GM18498 (cell line): ENCODE measurements around the gene ADD1.

Experiments used
- ATAC-seq: cut with Tn5 transposase; IDR thresholded peaks from one replicate; pipeline ENCODE4 v1.9.1; 2021; ENCODE audit warnings: mild to moderate bottlenecking, moderate library complexity; ENCODE audit not compliant: unreplicated experiment

Gene ADD1

DNA sequence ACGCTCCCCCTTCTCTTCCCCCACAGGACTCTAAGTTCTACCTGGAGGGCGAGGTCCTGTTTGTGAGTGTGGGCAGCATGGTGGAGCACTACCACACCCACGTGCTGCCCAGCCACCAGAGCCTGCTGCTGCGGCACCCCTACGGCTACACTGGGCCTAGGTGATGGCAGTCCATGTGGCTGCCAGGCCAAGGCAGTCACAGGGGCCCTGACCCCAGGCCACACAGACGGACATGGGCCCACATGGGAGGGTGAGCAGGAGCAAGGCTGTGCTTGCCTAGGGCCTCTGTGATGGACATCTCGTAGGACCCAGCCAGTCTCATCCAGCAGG, 10.0 kb upstream of the ADD1 start:
- ATAC-seq = no peak

DNA sequence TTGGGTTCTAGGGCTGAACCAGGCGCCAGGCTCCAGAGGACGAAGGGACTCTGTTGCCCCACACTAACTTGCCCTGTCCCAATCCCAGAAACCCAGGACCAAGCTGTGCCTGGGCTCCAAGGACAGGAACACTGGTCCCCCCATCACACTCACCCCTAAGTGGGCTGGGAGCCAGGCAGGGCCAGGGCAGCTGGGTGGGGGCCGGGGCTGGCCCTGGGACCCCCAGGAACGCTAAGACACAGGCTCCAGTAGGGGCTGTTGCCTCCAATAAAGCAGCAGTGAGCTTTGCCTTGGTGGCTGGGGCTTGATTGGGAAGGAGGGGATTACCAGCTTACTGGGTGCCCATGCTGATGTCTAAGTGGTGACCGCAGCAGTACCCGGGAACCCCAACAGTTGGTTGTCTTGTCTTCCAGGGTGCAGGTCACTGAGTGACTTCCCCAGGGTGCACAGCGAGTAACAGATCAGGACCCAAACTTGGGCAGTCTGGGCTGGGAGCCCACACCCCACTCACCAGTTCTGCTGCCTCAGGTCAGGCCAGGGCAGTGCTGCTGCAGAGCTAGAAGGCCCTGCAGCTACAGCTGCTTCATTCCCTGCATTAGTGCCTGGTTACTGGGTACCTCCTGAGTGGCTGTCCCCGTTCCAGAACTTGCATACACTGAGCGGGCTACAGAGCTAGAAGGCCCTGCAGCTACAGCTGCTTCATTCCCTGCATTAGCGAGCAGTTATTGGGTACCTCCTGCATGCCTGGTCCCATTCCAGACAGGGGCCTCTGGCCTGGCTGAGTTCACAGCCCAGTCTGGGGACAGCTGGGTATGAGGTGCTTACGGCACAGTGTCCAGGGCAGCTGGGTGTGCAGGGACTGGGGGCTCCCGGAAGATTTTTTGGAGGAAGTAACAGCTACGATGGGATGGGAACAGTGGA, 9.4 kb upstream of the ADD1 start:
- ATAC-seq = no peak

DNA sequence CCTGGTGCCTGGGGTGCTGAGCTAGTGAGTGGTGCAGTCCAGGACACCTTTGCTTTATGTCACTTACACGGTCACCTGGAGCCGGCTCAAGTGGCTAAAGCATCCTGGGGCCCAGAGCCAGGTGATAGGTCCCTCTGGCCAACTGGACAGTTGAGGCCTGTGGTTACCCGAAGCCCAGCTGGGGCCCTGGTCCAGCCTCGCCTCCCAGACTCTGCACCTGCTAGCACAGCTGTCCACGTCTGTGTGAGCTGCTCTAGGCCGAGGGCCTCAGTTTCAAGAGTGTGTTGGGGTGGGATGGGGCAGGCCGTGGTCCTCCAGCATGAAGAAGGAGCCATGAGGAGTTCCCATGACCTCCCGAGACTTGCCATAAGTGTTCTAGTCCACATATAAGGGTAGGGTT, 7.7 kb upstream of the ADD1 start:
- no peak for ATAC-seq

DNA sequence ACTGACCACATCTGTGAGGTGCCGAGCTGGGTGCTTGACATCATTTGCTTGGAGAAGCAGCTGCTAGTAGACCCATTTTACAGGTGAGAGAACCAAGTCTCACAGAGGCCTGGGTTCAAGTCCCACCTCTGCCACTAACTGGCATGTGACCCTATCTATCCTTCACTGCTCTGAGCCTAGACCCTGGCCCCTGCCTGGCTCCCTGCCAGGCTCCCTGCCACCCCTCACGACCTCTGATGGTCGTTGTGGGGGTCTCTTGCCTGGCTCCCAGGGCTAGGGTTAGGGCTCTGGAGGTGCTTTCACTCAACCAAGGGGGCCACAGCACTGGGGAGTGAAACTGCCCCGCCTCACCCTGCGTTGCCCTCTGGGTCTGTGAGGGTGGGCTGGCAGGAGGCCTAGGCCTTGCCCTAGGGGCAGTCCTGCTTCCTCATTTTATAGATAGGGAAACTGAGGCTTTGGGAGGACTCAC, 7.2 kb upstream of the ADD1 start:
- ATAC-seq = no peak

DNA sequence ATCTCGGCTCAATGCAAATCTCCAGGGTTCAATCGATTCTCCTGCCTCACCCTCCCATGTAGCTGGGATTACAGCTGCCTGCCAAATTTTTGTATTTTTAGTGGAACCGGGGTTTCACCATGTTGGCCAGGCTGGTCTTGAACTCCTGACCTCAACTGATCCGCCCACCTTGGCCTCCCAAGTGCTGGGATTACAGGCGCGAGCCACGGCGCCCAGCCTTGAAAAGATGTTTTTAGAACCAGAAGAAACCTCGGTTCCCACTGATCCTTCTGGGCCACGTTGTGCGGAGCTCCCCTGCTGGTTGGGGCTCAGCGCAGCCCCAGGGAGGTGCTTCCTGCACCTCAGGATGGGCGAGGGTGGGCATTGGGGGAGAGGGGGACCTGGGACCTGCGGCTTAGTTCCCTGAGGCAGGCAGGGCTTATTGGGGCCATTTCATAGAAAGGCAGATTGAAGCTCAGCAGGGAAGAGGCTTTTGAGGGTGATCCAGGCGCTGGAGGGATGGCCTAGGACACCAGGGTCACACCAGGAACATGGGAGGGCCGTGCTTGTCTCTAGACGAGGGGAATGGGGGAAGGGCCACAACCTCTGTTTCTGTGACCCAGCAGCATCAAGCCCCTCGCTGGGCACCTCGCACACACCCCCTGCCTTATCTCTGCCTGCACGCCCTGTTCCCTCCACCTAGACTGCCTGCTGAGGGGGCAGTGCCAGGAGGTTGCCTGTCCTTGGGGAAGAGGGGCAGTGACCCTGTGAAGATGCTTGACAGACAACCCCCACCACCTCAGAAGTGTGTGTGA, 6.3 kb upstream of the ADD1 start:
- no peak for ATAC-seq

DNA sequence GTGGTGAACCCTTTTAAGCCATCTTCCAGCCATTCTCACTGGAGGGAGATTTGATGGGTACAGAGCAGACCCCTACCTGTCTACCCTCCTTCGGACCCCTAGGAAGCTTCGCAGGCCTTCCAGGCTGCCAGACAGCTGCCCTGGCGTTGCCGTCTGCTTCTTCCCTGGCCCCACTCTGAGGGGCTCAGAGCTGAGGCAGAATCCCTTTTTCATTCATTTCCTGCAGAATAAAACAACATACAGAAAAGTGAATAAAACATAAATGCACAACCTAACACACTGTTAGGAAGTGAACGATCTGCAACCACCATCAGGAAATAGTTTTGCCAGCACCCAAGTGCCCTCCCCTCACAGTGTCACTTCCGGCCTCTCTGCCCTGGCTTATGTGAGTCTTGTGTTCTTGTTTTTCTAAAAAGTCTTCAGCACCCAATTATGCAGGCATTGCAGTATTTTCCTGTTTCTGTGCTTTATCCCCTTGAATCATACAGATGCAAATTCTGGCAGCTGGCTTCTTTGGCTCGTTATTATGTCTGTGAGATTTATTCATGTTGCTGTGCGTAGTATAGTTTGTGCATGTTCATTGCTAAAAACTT, 5.6 kb upstream of the ADD1 start:
- no peak for ATAC-seq

DNA sequence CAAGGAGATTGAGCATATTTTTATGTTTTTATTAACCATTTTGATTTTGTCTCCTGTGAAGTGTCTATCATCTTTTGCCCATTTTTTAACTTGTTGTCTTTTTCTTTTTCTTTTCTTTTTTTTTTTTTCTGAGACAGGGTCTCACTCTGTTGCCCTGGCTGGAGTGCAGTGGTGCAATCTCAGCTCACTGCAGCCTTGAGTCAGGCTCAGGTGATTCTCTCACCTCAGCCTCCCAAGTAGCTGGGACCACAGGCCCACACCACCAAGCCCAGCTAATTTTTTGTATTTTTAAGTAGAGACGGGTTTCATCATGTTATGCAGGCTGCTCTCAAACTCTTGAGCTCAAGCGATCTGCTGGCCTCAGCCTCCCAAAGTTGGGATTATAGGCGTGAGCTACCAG, 4.6 kb upstream of the ADD1 start:
- ATAC-seq = no peak

DNA sequence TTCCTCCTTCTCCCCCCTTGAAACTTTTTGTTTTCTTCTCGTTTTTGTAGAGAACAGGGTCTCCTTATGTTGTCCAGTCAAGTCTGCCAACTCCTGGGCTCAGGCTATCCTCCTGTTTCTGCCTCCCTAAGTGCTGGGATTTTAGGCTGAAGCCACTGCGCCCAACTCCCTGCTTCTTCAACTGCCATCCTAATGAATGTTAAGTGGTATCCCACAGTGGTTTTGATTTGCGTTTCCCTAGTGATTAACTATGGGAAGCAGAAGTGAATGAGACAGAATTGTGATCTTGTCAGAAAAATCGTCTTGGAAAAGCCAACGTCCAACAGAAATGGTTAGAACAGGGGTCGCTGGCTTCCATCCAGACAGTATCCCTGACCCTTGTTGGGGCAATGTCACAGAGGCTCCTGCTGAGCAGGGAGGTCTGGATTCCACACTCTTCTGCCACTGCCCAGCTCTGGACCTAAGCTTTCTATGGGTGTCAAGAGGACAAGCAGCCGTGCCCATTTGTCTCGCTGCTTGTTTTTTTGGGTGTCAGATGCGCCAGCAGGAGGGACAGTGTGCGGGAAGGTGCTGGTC, 869 bp upstream of the ADD1 start:
- no peak for ATAC-seq

DNA sequence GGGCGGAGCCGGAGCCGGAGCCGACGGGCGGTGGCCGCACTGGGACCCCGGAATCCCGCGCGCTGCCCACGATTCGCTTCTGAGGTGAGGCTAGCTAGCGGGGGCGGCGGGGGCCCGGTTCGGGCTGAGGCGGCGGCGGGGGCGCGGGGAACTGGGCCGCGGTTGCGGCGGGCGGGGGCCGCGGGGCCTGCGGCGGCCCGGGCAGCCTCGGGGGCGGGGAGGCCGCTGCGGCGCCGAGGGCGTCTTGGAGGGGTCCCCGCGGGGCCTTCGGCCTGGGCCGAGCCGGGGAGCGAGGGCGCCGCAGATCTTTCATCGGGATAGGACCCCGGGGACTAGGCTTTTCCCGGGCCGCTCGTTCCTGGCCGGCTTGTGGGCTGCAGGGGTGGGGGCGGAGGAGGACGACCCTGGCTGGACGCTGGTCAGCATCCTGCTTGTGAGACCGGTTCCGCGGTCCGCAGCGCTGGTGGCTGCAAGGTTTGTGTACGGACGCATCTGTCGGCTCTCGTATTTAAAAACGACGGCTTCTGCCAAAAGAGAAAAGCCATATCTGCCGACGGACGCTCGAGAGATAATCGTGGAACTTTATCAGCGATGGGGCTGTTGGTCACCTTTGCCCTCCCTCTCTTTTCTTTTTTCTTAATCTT, 419 bp downstream of the ADD1 start:
- peak; percentile 13 for ATAC-seq

DNA sequence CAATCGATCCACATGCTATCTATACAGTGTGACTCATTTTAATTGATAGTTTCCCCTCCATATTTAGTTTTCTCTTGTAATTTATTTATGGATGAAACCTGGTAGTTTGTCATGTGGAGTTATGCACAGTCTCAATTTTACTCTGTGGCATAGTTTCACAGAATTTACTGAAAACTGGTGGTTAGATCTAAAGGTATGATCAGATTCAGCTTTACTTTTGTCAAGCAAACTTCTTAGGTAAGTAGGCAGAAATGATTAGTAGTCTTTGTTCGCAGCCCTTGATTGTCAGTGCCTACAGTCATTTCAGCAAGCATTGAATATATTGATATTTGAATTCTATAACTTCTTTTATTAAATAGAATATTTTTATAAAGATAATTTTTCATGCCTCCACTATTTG, 2.5 kb downstream of the ADD1 start:
- no peak for ATAC-seq

DNA sequence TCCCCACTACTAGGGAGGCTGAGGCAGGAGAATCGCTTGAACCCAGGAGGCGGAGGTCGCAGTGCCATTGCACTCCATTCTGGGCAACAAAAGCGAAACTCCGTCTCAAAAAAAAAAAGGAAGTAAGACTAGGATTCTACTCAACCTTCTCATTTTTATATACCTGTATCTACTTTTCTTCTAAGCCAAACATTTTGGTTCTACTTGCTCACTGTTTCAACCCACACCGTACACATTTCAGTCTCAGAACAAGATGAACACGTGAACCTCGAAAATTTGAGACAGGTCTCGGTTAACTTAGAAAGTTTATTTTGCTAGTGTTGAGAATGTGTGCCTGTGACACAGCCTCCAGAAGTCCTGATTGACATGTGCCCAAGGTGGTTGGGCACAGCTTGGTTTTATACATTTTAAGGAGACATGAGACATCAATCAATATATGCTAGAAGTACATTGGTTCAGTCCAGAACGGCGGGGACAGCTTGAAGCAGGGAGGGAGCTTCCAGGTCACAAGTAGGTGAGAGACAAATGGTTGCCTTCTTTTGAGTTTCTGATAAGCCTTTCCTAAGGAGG, 3.7 kb downstream of the ADD1 start:
- ATAC-seq = no peak

DNA sequence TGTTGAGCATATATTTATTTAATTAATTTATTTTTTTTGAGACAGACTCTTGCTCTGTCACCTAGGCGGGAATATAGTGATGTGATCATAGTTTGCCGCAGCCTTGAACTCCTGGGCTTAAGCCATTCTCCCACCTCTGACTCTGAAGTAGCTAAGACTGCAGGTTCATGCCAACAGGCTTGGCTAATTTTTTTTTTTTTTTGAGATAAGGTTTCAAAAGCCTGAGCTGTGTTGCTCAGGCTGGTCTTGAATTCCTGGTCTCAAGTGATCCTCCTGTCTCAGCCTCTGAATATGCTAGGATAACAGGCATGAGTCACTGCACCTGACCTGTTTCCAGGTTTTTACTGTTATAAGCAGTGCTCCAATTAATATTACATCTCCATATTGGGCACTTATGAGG, 4.8 kb downstream of the ADD1 start:
- ATAC-seq = no peak

DNA sequence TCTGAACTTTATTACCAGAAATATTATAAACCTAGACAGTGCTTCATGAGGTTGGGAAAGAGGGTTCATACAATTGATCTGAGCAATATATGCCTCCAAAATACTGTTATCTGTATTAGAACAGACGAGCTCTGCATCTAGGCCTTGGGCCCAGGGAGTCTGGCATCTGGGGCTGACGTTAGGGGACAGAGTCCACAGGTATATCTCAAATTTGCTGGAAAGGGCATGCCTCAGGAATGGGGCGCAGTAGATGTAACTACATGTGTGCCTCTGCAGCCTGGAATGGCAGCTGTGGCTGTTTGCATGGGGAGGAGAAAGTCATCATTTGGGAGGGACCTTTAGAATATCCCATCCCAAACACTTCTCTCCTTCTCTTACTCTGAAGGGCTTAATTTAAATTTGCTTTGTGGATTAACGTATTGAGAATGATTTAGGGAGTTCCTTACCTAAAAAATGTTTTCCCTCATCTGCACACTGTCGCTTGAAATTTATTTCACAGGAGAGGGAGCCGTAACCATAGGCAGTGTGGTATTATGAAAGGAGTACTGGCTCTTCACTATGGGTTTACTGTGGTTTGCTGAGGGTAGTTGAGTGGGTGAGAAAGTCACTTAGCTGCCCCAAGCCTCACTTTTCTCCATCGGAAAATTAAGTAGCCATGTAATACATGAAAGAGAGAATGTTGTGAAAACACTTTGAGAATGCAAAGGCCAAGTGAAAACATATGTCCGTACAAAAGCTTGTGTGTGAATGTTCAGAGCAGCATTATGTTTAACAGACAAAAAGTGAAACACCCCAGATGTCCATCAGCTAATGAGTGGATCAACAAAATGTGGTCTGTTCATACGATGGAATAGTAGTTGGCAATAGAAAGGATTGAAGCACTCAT, 5.9 kb downstream of the ADD1 start:
- no peak for ATAC-seq

DNA sequence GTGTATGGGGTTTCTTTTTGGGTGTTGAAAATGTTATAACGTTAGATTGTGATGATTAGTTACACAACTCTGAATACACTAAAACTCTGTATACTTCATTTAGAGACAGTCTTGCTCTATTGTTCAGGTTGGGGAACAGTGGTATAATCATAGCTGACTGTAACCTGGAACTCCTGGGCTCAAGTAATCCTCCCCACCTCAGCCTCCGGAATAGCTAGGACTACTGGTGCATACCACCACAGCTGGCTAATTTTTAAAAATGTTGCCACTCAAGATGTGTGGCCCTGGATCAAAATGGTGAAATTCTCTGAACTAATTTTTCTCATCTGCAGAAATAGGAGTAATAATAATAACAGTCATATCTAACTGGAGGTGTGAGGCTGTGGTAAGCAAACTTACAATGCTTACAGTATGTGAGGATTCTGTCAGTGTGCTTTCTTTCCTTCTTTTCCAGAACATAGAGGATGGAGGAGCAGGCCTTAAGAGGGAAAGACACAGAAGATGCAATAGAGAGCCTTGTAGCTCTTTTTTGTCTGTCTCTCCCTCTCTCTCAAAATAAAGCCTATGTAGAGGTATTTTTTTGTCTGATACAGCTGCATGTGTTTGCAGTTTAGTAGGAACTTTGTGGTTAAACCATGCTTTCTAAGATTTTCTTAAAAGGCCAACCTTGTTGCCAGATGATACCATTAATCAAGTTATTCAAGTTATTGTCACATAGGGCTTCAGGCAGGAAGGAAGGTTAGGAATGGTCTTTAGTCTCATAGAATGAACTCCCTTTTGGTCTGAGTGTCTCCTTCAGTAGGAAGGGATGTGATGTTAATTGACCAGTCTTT, 7.5 kb downstream of the ADD1 start:
- no peak for ATAC-seq

DNA sequence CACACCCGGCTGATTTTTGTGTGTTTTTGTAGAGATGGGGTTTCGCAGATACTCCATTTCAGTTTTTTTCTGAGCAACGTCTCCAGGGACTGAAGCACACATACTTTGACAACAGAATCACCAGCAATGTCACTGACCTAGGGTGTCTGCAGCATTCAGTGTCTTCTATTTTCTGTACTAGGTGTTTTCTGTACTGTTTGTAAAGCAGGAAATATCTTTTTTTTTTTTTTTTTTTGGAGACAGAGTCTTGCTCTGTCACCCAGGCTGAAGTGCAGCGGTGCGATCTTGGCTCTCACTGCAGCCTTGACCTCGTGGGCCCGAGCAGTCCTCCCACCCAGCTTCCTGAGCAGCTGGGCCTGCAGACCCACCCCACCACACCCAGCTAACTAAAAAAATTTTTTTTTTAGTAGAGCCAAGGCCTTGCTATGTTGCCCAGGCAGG, 8.9 kb downstream of the ADD1 start:
- peak; percentile 46 for ATAC-seq

DNA sequence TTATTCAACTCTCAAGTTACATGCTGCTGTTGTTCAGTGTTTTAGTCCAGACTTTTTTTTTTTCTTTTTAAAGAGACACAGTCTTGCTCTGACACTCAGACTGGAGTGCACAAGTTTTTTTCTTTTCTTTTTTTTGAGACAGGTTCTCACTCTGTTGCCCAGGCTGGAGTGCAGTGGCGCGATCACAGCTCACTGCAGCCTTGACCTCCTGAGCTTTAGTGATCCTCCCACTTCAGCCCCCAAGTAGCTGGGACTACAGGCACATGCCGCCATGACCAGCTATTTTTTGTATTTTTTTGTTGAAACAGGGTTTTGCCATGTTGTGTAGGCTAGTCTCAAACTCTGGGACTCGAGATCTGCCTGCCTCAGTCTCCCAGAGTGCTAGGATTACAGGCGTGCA, 11.9 kb downstream of the ADD1 start:
- no peak for ATAC-seq

DNA sequence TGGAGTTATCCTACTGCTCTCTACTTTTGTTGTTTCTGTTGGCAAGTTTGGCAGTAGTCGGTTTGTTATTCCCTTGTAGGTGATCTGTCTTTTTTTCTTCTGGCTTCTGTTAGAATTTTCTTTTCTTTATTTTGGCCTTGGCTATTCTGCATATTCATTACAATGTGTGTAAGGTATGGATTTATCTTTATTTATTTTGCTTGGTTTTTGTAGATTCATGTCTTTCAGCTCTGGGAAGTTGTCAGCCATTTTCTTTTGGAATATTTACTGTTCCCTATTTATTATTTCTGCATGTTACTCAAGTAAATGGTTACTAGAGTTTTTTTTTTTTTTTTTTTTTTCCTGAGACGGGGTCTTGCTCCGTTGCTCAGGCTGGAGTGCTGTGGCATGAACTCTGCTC, 12.6 kb downstream of the ADD1 start:
- ATAC-seq = no peak

DNA sequence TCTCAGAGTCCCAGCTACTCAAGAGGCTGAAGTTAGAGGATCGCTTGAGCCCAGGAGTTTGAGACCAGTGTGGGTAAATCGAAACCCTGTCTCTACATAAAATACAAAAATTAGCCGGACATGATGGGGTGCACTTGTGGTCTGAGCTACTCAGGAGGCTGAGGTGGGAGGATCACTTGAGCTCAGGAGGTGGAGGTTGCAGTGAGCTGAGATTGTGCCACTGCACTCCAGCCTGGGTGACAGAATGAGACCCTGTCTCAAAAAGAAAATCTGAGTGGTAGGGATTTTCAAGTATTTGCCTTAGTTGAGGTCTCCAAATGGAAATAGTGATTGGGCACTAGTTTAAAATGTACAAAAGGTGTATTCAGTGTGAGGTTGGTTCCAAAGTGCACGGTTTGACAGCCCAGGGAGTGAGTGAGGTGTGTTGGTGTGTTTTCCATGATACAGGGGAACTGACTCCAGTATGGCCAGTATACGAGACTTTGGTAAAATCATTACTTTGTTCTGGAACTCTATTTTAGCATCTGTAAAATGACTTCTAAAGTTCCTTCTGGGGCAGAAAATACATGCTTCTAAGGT, 13.8 kb downstream of the ADD1 start:
- ATAC-seq = no peak
